ENCODE measurements around the gene CIROP.

The CIROP gene

DNA sequence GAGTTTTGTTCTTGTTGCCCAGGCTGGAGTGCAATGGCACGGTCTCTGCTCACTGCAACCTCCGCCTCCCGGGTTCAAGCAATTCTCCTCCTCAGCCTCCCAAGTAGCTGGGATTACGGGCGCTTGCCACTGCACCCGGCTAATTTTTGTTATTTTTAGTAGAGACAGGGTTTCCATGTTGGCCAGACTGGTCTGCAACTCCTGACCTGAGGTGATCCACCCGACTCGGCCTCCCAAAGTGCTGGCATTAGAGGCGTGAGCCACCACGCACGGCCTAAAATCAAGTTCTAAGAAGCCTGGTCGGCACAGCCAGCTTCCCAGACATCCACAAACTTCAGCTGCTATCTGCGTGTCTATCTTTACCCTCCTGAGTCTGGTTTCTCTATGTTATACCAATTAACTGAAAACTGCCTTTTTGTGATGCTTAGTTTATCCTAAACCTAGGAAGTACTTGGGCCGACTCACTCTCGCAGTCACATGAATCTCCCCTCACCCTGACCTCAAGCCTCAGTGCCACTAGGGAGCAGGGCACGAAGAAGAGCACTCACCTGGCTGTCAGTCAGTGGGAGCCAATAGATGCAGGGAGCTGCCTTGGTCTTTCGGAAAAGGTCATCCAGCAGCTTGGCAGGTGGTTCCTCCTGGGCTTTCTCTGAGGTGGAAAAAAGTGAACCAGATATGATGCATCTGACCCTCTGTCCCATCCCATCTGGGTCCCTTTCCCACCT is 44.1 kb downstream of the CIROP start:
- no peak overlapping the region for H3K27ac ChIP-seq
- no peak for TF ChIP-seq ZFX (IDR thresholded peaks at IDR 0.05)
- TF ChIP-seq, protein P1, sequence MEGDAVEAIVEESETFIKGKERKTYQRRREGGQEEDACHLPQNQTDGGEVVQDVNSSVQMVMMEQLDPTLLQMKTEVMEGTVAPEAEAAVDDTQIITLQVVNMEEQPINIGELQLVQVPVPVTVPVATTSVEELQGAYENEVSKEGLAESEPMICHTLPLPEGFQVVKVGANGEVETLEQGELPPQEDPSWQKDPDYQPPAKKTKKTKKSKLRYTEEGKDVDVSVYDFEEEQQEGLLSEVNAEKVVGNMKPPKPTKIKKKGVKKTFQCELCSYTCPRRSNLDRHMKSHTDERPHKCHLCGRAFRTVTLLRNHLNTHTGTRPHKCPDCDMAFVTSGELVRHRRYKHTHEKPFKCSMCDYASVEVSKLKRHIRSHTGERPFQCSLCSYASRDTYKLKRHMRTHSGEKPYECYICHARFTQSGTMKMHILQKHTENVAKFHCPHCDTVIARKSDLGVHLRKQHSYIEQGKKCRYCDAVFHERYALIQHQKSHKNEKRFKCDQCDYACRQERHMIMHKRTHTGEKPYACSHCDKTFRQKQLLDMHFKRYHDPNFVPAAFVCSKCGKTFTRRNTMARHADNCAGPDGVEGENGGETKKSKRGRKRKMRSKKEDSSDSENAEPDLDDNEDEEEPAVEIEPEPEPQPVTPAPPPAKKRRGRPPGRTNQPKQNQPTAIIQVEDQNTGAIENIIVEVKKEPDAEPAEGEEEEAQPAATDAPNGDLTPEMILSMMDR (conservative IDR thresholded peaks at IDR 0.05), result no peak

DNA sequence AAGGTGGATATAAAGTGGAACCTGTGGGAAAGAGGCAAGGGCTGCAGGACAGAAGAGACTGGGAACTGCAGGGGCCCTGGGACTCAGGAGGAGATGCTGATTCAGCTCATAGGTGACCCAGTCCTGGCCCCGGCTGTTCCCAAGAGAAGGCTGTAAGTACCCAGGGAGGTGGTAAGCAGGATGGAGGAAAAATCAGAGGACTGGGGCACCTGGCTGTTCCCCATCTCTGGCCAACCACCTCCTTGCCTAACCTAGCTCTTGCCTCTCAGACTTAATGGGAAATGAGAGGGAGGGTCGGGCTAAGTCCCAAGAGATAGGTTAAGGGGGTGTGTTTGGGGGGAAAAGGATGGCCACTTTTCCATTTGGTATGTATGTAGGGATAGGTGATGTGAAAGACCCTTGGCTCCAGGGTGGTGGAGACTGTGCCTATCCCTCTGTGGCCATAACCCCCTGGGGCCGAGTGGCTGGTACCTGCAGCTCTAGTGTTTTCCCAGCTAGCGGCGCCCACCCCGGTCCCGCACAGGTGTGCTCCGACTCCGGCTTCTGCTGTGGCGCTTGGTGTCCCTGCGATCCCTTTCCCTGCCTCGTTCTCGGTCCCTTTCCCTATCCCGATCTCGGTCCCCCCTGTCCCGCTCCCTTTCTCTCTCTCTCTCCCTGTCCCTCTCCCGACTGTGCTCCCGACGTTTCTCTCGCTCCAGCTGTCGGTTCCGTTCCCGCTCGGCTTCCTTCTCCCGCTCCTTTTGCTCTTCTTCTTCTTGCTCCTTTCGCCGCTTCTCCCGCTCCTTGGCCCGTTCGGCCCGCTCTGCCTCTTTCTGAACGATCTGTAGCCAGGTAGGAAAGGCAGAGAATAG is 45.9 kb downstream of the CIROP start:
- TF ChIP-seq, protein P1 (conservative IDR thresholded peaks at IDR 0.05), result no peak
- TF ChIP-seq ZFX (IDR thresholded peaks at IDR 0.05), result no peak
- no peak overlapping the region for H3K27ac ChIP-seq

DNA sequence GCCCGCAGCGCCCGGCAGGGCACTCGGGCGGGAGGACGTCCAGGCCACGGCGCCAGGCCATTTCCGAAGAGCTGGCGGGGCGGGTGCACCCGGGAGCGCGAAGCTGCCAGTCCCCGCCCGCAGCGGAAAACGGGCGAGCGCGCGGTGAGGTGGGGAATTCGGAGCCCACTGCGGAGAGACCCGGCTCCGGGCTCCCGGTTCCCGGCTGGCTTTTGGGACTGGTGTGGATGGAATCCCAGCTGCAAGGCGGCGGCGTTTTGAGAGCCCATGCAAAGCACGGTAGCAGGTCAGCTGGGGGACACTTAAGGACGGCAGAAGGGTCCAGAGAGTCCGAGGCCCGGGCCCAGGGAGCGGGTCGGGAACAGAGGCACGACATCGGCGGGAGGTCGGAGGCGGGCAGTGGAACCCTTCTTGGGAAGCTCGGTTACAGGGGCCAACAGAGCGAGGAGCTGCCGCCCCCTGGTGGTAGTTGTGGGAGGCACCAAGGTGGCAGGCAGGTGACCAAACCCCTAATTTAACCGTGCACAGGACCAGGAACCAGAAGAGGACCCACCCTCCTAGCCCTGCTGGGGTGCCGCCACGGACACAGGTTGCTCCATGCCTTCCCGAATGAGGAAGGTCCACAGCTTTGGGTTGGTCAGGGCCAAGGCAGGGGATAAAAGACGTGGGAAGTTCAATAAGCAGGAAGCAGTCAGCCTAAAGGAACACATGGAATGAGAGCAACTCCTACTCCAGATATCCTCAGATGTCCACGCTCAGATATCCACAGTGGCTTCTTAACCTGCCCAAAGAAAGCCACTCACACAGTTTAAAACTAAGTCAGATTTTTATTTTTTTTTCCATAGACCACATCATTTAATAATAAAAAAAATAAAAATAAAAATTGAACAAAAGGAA is 46.8 kb downstream of the CIROP start:
- TF ChIP-seq ZFX (IDR thresholded peaks at IDR 0.05), result no peak
- TF ChIP-seq, protein P1 (conservative IDR thresholded peaks at IDR 0.05), result peak; percentile 93

DNA sequence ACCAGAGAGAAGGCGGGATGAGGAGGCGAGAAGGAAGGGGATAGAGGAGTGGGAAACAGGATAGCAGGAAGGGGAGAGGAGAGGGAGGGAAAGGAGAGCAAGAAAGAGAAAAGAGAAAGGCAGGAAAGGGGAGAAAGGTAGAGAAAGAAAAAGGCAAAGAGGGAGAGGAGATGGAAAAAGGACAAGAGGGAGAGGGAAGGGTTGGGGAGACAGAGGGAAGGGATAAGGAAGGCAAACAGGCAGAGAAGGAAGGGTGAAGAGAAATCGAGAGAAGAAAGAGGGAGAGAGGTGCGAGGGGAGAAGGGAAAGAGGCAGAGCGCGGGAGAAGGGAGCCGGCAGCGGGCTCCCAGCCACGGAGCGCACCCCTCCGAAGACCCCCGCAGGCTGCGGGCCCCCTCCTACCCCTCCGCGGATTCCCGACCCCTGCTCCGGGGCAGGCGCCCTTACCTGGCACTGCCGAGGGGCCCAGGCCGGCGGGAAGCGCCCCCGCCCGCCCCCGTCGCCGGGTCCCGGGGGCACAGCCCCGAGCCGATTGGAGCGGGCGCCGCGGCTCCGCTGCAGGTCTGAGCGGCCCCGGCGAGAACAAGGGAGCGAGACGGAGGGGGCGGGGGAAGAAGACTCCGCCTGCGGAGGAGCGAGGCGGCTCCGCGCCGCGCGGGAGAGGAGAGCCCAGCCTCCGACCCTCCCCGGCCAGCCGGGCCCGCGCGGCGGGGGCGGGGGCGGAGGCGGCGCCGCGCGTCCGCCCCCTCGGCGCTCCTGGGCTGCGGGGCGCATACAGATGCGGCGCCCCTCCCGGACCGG is 47.6 kb downstream of the CIROP start, which contains the start of gene CDH24:
TSS of gene CDH24 (minus strand) at position 565 of the 801 bp plus-strand sequence. CDS start 1,787 bp downstream, outside the sequence.
- peak within 1 kb of the TSS; percentile 73 for H3K27ac ChIP-seq
- TF ChIP-seq, protein P1 (conservative IDR thresholded peaks at IDR 0.05), result no peak
- no peak for TF ChIP-seq ZFX (IDR thresholded peaks at IDR 0.05)

More for the DNA sequence above, 46.8 kb downstream of the CIROP start:
- peak overlapping the region; percentile 73 for H3K27ac ChIP-seq

DNA sequence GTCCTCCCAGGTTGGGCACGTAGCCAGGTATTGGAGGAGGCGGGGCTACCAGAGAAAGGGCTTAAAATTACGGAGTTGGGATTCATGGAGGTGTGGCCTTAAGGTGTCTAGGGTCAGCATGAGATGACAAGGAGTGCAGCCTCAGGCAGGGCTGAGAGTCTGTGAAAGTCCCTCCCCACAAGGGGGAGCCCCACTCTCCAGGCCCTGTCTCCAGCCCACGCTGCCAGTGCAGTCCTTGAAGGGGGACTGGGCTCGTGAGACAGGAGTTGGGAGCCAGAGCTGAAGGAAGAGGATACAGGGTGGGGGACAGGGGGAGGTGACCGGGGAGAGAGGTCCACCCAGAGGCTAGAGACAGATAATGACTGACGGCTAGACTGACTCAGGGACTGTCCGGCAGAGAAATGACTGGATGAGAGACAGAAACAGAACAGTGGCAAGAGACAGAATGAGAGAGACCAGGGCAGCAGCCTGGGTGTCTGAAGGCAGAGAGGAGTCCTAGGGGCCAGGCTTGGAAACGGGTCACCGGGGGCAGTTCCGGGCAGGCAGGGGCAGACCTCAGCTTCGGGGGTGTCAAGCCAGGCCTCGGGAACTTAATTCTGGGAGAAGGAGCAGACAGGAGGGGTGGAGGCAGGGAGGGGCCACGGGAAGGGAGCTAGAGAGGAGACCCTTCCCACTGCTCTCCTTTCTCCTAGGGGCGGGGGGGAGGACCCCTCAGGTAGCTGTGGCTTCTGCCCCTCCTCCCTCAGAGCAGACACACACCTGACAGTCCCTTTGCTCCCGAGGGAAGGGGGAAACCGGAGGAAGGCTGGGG is 48.4 kb downstream of the CIROP start:
- peak overlapping the region; percentile 73 for H3K27ac ChIP-seq

More for the DNA sequence above, 48.4 kb downstream of the CIROP start:
- TF ChIP-seq, protein P1 (conservative IDR thresholded peaks at IDR 0.05), result peak; percentile 87
- no peak for TF ChIP-seq ZFX (IDR thresholded peaks at IDR 0.05)
